ENCODE measurements around the gene IL9.

IL9 gene

DNA sequence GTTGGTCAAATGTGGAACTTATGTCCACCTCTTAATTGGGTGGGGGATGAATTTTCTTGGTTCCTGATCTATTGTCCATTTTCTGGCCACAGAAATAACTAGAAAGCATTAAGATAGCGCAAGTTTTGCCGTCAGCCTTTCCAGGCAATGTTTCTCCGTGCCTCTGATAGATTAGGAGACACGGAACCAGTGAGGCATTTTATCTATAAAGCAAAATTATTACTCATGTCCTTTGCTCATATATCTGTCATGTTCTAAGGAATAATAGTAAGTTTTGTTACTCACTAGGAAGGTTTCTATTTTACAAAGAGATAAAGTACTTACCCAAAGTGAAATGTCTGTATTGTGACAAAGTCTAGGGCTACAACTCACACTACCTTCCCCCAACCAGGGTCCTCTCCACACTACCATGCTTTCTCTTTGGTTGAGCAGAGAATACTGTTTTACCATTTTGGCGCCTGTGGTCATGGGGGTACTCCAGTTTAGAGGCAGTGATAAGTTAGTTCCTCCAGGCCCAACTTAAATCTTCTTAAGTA lies 19.9 kb upstream of the IL9 start:
- H2BK5ac ChIP-seq (ENCODE audit: low read length), result no peak overlapping the region
- H2AK5ac ChIP-seq (ENCODE audit: low read depth, low read length), result no peak overlapping the region
- H3K79me1 ChIP-seq (ENCODE audit: low read depth, low read length), result no peaks in the 10 kb centered on the region
- H3K23ac ChIP-seq (ENCODE audit: low read depth, low read length, poor library complexity), result no peak overlapping the region
- H2AFZ ChIP-seq (ENCODE audit: low read length), result no peak overlapping the region
- H3K4me2 ChIP-seq (ENCODE audit: insufficient read depth, low read length, poor library complexity, severe bottlenecking), result no peak overlapping the region
- no peak overlapping the region for H4K8ac ChIP-seq (ENCODE audit: low read depth, low read length)
- no peaks in the 10 kb centered on the region for H3K4me1 ChIP-seq (ENCODE audit: control insufficient read depth in 2 of 2, insufficient read depth in 1 of 2, low read depth in 1 of 2, low read length in 2 of 2)
- no peak for DNase-seq (ENCODE audit: low spot score)
- no peaks in the 10 kb centered on the region for H3K9me3 ChIP-seq (replicated peaks in 1 of 2; ENCODE audit: control insufficient read depth in 2 of 2, insufficient read depth in 1 of 2, low read depth in 1 of 2, low read length in 2 of 2)
- H3K4me3 ChIP-seq (ENCODE audit: low read length in 2 of 2), result no peak overlapping the region
- H3K9ac ChIP-seq (ENCODE audit: low read depth, low read length, poor library complexity), result no peak overlapping the region
- WGBS, 2 donors (ENCODE audit: extremely low coverage in 2 of 2, insufficient read length in 2 of 2, insufficient replicate concordance in 1 of 2), result no CpG with 5 or more reads among the region's 5 CpGs
- H3K18ac ChIP-seq (ENCODE audit: low read length), result no peak overlapping the region
- H3K27me3 ChIP-seq (ENCODE audit: control insufficient read depth in 3 of 3, insufficient read depth in 3 of 3, low read depth in 1 of 3, low read length in 3 of 3), result peaks cover 0 to 16% (median 0%) of the 10 kb centered on the region in 3 experiments
- no peak overlapping the region for H4K91ac ChIP-seq (ENCODE audit: low read depth, low read length, poor library complexity)
- no peak overlapping the region for H3K27ac ChIP-seq (replicated peaks; ENCODE audit: low read length)
- H2BK15ac ChIP-seq (ENCODE audit: low read length), result no peak overlapping the region
- H3K14ac ChIP-seq (ENCODE audit: low read length), result no peak overlapping the region
- H2BK12ac ChIP-seq (ENCODE audit: low read length), result no peak overlapping the region
- no peak overlapping the region for H2BK120ac ChIP-seq (ENCODE audit: low read depth, low read length)
- H3K36me3 ChIP-seq (replicated peaks in 1 of 2; ENCODE audit: control insufficient read depth in 2 of 2, insufficient read depth in 2 of 2, low read length in 2 of 2), result no peaks in the 10 kb centered on the region
- H3K4ac ChIP-seq (ENCODE audit: low read length), result no peak overlapping the region

GRCh38 chr5:135913713-135914626 lies 18.3 kb upstream of the IL9 start:
- H3K4me3 ChIP-seq (ENCODE audit: low read length in 2 of 2), result no peak overlapping the region
- no peaks in the 10 kb centered on the region for H3K4me1 ChIP-seq (ENCODE audit: control insufficient read depth in 2 of 2, insufficient read depth in 1 of 2, low read depth in 1 of 2, low read length in 2 of 2)
- H3K18ac ChIP-seq (ENCODE audit: low read length), result no peak overlapping the region
- no peaks in the 10 kb centered on the region for H3K36me3 ChIP-seq (replicated peaks in 1 of 2; ENCODE audit: control insufficient read depth in 2 of 2, insufficient read depth in 2 of 2, low read length in 2 of 2)
- no peak overlapping the region for H3K4me2 ChIP-seq (ENCODE audit: insufficient read depth, low read length, poor library complexity, severe bottlenecking)
- no CpG with 5 or more reads among the region's 4 CpGs for WGBS, 2 donors (ENCODE audit: extremely low coverage in 2 of 2, insufficient read length in 2 of 2, insufficient replicate concordance in 1 of 2)
- H3K4ac ChIP-seq (ENCODE audit: low read length), result no peak overlapping the region
- H3K27me3 ChIP-seq (ENCODE audit: control insufficient read depth in 3 of 3, insufficient read depth in 3 of 3, low read depth in 1 of 3, low read length in 3 of 3), result peaks cover 0 to 23% (median 0%) of the 10 kb centered on the region in 3 experiments
- H2AK5ac ChIP-seq (ENCODE audit: low read depth, low read length), result no peak overlapping the region
- H3K23ac ChIP-seq (ENCODE audit: low read depth, low read length, poor library complexity), result no peak overlapping the region
- no peak for DNase-seq (ENCODE audit: low spot score)
- H3K27ac ChIP-seq (replicated peaks; ENCODE audit: low read length), result no peak overlapping the region
- no peak overlapping the region for H2BK12ac ChIP-seq (ENCODE audit: low read length)
- no peaks in the 10 kb centered on the region for H3K79me1 ChIP-seq (ENCODE audit: low read depth, low read length)
- no peak overlapping the region for H4K8ac ChIP-seq (ENCODE audit: low read depth, low read length)
- H3K14ac ChIP-seq (ENCODE audit: low read length), result no peak overlapping the region
- no peak overlapping the region for H2BK15ac ChIP-seq (ENCODE audit: low read length)
- H2BK5ac ChIP-seq (ENCODE audit: low read length), result no peak overlapping the region
- no peak overlapping the region for H4K91ac ChIP-seq (ENCODE audit: low read depth, low read length, poor library complexity)
- no peak overlapping the region for H2AFZ ChIP-seq (ENCODE audit: low read length)
- H3K9me3 ChIP-seq (replicated peaks in 1 of 2; ENCODE audit: control insufficient read depth in 2 of 2, insufficient read depth in 1 of 2, low read depth in 1 of 2, low read length in 2 of 2), result no peaks in the 10 kb centered on the region
- no peak overlapping the region for H3K9ac ChIP-seq (ENCODE audit: low read depth, low read length, poor library complexity)
- H2BK120ac ChIP-seq (ENCODE audit: low read depth, low read length), result no peak overlapping the region

DNA sequence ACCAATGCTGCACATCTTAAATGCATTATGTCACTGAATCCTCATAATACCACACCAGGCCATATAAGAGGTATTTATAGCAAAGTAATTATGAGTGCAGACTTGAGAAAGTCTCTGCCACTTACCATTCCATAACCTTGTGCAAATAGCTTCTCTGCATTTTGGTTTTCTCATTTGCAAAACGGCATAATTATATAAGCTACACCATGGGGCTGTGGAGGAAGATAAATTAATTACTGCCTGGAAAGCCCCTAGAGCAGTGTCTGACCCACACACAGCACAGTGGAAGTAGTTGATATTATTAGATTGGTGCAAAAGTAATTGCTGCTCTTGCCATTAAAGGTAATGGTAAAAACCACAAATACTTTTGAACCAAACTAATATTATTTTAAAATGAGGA lies 9.5 kb upstream of the IL9 start:
- no peak overlapping the region for H3K27ac ChIP-seq (replicated peaks; ENCODE audit: low read length)
- H3K27me3 ChIP-seq (ENCODE audit: control insufficient read depth in 3 of 3, insufficient read depth in 3 of 3, low read depth in 1 of 3, low read length in 3 of 3), result peaks cover 0 to 8% (median 0%) of the 10 kb centered on the region in 3 experiments

GRCh38 chr5:135901633-135902032 lies 6.0 kb upstream of the IL9 start:
- Histone ChIP-seq H2AFZ (ENCODE audit: low read length) (no peak overlapping the region), H3K23ac (ENCODE audit: low read depth, low read length, poor library complexity) (no peak overlapping the region), H2BK5ac (ENCODE audit: low read length) (no peak overlapping the region), H3K27ac (replicated peaks; ENCODE audit: low read length) (no peak overlapping the region), H3K79me1 (ENCODE audit: low read depth, low read length) (no peaks in the 10 kb centered on the region), H3K9me3 (replicated peaks in 1 of 2; ENCODE audit: control insufficient read depth in 2 of 2, insufficient read depth in 1 of 2, low read depth in 1 of 2, low read length in 2 of 2) (no peaks in the 10 kb centered on the region), H3K18ac (ENCODE audit: low read length) (no peak overlapping the region), H3K36me3 (replicated peaks in 1 of 2; ENCODE audit: control insufficient read depth in 2 of 2, insufficient read depth in 2 of 2, low read length in 2 of 2) (no peaks in the 10 kb centered on the region), H4K8ac (ENCODE audit: low read depth, low read length) (no peak overlapping the region), H2BK12ac (ENCODE audit: low read length) (no peak overlapping the region), H2BK120ac (ENCODE audit: low read depth, low read length) (no peak overlapping the region), H4K91ac (ENCODE audit: low read depth, low read length, poor library complexity) (no peak overlapping the region), H3K27me3 (ENCODE audit: control insufficient read depth in 3 of 3, insufficient read depth in 3 of 3, low read depth in 1 of 3, low read length in 3 of 3) (no peaks in the 10 kb centered on the region), H3K14ac (ENCODE audit: low read length) (no peak overlapping the region), H3K4ac (ENCODE audit: low read length) (no peak overlapping the region), H2AK5ac (ENCODE audit: low read depth, low read length) (no peak overlapping the region), H3K4me1 (ENCODE audit: control insufficient read depth in 2 of 2, insufficient read depth in 1 of 2, low read depth in 1 of 2, low read length in 2 of 2) (no peaks in the 10 kb centered on the region), H3K4me2 (ENCODE audit: insufficient read depth, low read length, poor library complexity, severe bottlenecking) (no peak overlapping the region), H3K4me3 (ENCODE audit: low read length in 2 of 2) (no peak overlapping the region), H3K9ac (ENCODE audit: low read depth, low read length, poor library complexity) (no peak overlapping the region), H2BK15ac (ENCODE audit: low read length) (no peak overlapping the region)
- DNase-seq (ENCODE audit: low spot score), result no peak
- WGBS, 2 donors (ENCODE audit: extremely low coverage in 2 of 2, insufficient read length in 2 of 2, insufficient replicate concordance in 1 of 2), result no CpG with 5 or more reads among the region's 3 CpGs

More for the DNA sequence above, 9.5 kb upstream of the IL9 start:
- no peak overlapping the region for H2BK15ac ChIP-seq (ENCODE audit: low read length)
- DNase-seq (ENCODE audit: low spot score), result no peak
- no peak overlapping the region for H4K91ac ChIP-seq (ENCODE audit: low read depth, low read length, poor library complexity)
- no CpG with 5 or more reads among the region's 1 CpG for WGBS, 2 donors (ENCODE audit: extremely low coverage in 2 of 2, insufficient read length in 2 of 2, insufficient replicate concordance in 1 of 2)
- H3K36me3 ChIP-seq (replicated peaks in 1 of 2; ENCODE audit: control insufficient read depth in 2 of 2, insufficient read depth in 2 of 2, low read length in 2 of 2), result no peaks in the 10 kb centered on the region
- H3K4me3 ChIP-seq (ENCODE audit: low read length in 2 of 2), result no peak overlapping the region
- H3K23ac ChIP-seq (ENCODE audit: low read depth, low read length, poor library complexity), result no peak overlapping the region
- no peak overlapping the region for H4K8ac ChIP-seq (ENCODE audit: low read depth, low read length)
- no peaks in the 10 kb centered on the region for H3K9me3 ChIP-seq (replicated peaks in 1 of 2; ENCODE audit: control insufficient read depth in 2 of 2, insufficient read depth in 1 of 2, low read depth in 1 of 2, low read length in 2 of 2)
- H2AFZ ChIP-seq (ENCODE audit: low read length), result no peak overlapping the region
- H3K4me2 ChIP-seq (ENCODE audit: insufficient read depth, low read length, poor library complexity, severe bottlenecking), result no peak overlapping the region
- no peak overlapping the region for H3K4ac ChIP-seq (ENCODE audit: low read length)
- H2AK5ac ChIP-seq (ENCODE audit: low read depth, low read length), result no peak overlapping the region
- H3K4me1 ChIP-seq (ENCODE audit: control insufficient read depth in 2 of 2, insufficient read depth in 1 of 2, low read depth in 1 of 2, low read length in 2 of 2), result no peaks in the 10 kb centered on the region
- no peak overlapping the region for H3K14ac ChIP-seq (ENCODE audit: low read length)
- no peak overlapping the region for H2BK120ac ChIP-seq (ENCODE audit: low read depth, low read length)
- H3K9ac ChIP-seq (ENCODE audit: low read depth, low read length, poor library complexity), result no peak overlapping the region
- no peaks in the 10 kb centered on the region for H3K79me1 ChIP-seq (ENCODE audit: low read depth, low read length)
- H2BK5ac ChIP-seq (ENCODE audit: low read length), result no peak overlapping the region
- no peak overlapping the region for H2BK12ac ChIP-seq (ENCODE audit: low read length)
- no peak overlapping the region for H3K18ac ChIP-seq (ENCODE audit: low read length)
